SK-N-SH treated with all-trans-retinoic acid at 6 μM for 48 hours (cell line): ENCODE data around the gene MLLT6.

Source experiments
- BACH2 ChIP-seq: fragments of 250-450 bp; sonication (Bioruptor Pico); IDR thresholded peaks from 2 replicates; pipeline ENCODE4 v1.9.0; 2021; ENCODE audit warnings: mild to moderate bottlenecking, borderline replicate concordance
- ESRRG ChIP-seq: fragments of 250-450 bp; sonication (Bioruptor Pico); IDR thresholded peaks from 2 replicates; pipeline ENCODE4 v1.6.1; 2021; ENCODE audit warnings: mild to moderate bottlenecking
- GLIS3 ChIP-seq: fragments of 250-450 bp; sonication (Bioruptor Pico); IDR thresholded peaks from 2 replicates; pipeline ENCODE4 v1.5.0; 2020; ENCODE audit warnings: mild to moderate bottlenecking, moderate library complexity
- ISL1 ChIP-seq: fragments of 250-450 bp; sonication (Bioruptor Pico); IDR thresholded peaks from 2 replicates; pipeline ENCODE4 v2.1.2; 2022; ENCODE audit warnings: mild to moderate bottlenecking, moderate library complexity
- TOX ChIP-seq: fragments of 250-450 bp; sonication (Bioruptor Pico); IDR thresholded peaks from 2 replicates; pipeline ENCODE4 v1.8.0; 2021; ENCODE audit warnings: mild to moderate bottlenecking, moderate library complexity, borderline replicate concordance
- ZFP30 ChIP-seq: fragments of 450-650 bp; formaldehyde crosslinking; IDR thresholded peaks from 2 replicates; pipeline ENCODE4 v1.5.0; 2022; ENCODE audit warnings: mild to moderate bottlenecking, moderate library complexity
- ZNF565 ChIP-seq: fragments of 450-650 bp; formaldehyde crosslinking; conservative IDR thresholded peaks from 2 replicates; pipeline ENCODE4 v1.5.0; 2020; ENCODE audit warnings: low read depth, mild to moderate bottlenecking, moderate library complexity
- TF ChIP-seq, protein P1 (sequence below): fragments of 250-450 bp; sonication (Bioruptor Pico); IDR thresholded peaks from 2 replicates; pipeline ENCODE4 v1.8.0; 2021; ENCODE audit warnings: low read depth, mild to moderate bottlenecking, moderate library complexity, borderline replicate concordance
- TF ChIP-seq, protein P2 (sequence below): fragments of 250-450 bp; sonication (Bioruptor Pico); IDR thresholded peaks from 2 replicates; pipeline ENCODE4 v1.5.1; 2021; ENCODE audit warnings: mild to moderate bottlenecking, moderate library complexity
- TF ChIP-seq, protein P3 (sequence below): fragments of 250-450 bp; sonication (Bioruptor Pico); IDR thresholded peaks from 2 replicates; pipeline ENCODE4 v1.8.0; 2020; ENCODE audit warnings: mild to moderate bottlenecking, moderate library complexity, borderline replicate concordance
- TF ChIP-seq, protein P4 (sequence below): fragments of 250-450 bp; sonication (Bioruptor Pico); IDR thresholded peaks from 2 replicates; pipeline ENCODE4 v1.5.0; 2020; ENCODE audit warnings: mild to moderate bottlenecking, moderate library complexity

- TF ChIP-seq GLIS3 (CRISPR knock-in tag) (no peak), ESRRG (CRISPR knock-in tag) (no peak), ZFP30 (CRISPR knock-in tag) (no peak), TOX (CRISPR knock-in tag) (no peak), ISL1 (CRISPR knock-in tag) (no peak), ZNF565 (CRISPR knock-in tag) (no peak), BACH2 (no peak)
- TF ChIP-seq, protein P1, sequence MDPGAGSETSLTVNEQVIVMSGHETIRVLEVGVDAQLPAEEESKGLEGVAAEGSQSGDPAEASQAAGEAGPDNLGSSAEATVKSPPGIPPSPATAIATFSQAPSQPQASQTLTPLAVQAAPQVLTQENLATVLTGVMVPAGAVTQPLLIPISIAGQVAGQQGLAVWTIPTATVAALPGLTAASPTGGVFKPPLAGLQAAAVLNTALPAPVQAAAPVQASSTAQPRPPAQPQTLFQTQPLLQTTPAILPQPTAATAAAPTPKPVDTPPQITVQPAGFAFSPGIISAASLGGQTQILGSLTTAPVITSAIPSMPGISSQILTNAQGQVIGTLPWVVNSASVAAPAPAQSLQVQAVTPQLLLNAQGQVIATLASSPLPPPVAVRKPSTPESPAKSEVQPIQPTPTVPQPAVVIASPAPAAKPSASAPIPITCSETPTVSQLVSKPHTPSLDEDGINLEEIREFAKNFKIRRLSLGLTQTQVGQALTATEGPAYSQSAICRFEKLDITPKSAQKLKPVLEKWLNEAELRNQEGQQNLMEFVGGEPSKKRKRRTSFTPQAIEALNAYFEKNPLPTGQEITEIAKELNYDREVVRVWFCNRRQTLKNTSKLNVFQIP: no peak
- TF ChIP-seq, protein P2, sequence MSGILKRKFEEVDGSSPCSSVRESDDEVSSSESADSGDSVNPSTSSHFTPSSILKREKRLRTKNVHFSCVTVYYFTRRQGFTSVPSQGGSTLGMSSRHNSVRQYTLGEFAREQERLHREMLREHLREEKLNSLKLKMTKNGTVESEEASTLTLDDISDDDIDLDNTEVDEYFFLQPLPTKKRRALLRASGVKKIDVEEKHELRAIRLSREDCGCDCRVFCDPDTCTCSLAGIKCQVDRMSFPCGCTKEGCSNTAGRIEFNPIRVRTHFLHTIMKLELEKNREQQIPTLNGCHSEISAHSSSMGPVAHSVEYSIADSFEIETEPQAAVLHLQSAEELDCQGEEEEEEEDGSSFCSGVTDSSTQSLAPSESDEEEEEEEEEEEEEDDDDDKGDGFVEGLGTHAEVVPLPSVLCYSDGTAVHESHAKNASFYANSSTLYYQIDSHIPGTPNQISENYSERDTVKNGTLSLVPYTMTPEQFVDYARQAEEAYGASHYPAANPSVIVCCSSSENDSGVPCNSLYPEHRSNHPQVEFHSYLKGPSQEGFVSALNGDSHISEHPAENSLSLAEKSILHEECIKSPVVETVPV: no peak
- TF ChIP-seq, protein P3, sequence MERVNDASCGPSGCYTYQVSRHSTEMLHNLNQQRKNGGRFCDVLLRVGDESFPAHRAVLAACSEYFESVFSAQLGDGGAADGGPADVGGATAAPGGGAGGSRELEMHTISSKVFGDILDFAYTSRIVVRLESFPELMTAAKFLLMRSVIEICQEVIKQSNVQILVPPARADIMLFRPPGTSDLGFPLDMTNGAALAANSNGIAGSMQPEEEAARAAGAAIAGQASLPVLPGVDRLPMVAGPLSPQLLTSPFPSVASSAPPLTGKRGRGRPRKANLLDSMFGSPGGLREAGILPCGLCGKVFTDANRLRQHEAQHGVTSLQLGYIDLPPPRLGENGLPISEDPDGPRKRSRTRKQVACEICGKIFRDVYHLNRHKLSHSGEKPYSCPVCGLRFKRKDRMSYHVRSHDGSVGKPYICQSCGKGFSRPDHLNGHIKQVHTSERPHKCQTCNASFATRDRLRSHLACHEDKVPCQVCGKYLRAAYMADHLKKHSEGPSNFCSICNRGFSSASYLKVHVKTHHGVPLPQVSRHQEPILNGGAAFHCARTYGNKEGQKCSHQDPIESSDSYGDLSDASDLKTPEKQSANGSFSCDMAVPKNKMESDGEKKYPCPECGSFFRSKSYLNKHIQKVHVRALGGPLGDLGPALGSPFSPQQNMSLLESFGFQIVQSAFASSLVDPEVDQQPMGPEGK (CRISPR knock-in tag): no peak
- TF ChIP-seq, protein P4, sequence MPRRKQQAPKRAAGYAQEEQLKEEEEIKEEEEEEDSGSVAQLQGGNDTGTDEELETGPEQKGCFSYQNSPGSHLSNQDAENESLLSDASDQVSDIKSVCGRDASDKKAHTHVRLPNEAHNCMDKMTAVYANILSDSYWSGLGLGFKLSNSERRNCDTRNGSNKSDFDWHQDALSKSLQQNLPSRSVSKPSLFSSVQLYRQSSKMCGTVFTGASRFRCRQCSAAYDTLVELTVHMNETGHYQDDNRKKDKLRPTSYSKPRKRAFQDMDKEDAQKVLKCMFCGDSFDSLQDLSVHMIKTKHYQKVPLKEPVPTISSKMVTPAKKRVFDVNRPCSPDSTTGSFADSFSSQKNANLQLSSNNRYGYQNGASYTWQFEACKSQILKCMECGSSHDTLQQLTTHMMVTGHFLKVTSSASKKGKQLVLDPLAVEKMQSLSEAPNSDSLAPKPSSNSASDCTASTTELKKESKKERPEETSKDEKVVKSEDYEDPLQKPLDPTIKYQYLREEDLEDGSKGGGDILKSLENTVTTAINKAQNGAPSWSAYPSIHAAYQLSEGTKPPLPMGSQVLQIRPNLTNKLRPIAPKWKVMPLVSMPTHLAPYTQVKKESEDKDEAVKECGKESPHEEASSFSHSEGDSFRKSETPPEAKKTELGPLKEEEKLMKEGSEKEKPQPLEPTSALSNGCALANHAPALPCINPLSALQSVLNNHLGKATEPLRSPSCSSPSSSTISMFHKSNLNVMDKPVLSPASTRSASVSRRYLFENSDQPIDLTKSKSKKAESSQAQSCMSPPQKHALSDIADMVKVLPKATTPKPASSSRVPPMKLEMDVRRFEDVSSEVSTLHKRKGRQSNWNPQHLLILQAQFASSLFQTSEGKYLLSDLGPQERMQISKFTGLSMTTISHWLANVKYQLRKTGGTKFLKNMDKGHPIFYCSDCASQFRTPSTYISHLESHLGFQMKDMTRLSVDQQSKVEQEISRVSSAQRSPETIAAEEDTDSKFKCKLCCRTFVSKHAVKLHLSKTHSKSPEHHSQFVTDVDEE (CRISPR knock-in tag): no peak
Measured at GRCh38 chr17:38761612-38762011, 56.5 kb downstream of the MLLT6 start.
